ENCODE results near the gene HP1BP3.

The HP1BP3 gene

DNA sequence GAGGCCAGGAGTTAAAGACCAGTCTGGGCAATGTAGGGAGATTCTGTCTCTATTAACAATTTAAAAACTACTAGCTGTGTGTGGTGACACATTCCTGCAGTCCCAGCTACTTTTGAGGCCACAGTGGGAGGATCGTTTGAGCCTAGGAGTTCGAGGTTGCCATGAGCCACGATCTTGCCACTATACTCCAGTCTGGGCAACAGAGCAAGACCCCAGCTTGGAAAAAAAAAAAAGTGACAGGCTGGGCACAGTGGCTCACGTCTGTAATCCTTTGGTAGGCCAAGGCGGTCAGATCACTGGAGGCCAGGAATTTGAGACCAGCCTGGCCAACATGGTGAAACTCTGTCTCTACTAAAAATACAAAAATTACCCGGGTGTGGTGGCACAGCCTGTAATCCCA, 26.8 kb downstream of the HP1BP3 start:
- no peak for DNase-seq (ENCODE audit: low spot score)
- ATAC-seq (ENCODE audit: low read depth): no peak
- Histone ChIP-seq H3K4me1 (ENCODE audit: insufficient read depth, poor library complexity, severe bottlenecking) (no peaks in the 10 kb centered on the region), H3K27me3 (ENCODE audit: insufficient read depth, poor library complexity, severe bottlenecking) (no peaks in the 10 kb centered on the region), H3K4me3 (ENCODE audit: severe bottlenecking) (no peak overlapping the region), H3K9me3 (ENCODE audit: severe bottlenecking) (no peaks in the 10 kb centered on the region), H3K36me3 (ENCODE audit: low read depth) (peaks cover 100% of the 10 kb centered on the region), H3K27ac (ENCODE audit: poor library complexity, severe bottlenecking) (no peak overlapping the region)
- TF ChIP-seq, protein P1, sequence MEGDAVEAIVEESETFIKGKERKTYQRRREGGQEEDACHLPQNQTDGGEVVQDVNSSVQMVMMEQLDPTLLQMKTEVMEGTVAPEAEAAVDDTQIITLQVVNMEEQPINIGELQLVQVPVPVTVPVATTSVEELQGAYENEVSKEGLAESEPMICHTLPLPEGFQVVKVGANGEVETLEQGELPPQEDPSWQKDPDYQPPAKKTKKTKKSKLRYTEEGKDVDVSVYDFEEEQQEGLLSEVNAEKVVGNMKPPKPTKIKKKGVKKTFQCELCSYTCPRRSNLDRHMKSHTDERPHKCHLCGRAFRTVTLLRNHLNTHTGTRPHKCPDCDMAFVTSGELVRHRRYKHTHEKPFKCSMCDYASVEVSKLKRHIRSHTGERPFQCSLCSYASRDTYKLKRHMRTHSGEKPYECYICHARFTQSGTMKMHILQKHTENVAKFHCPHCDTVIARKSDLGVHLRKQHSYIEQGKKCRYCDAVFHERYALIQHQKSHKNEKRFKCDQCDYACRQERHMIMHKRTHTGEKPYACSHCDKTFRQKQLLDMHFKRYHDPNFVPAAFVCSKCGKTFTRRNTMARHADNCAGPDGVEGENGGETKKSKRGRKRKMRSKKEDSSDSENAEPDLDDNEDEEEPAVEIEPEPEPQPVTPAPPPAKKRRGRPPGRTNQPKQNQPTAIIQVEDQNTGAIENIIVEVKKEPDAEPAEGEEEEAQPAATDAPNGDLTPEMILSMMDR (IDR thresholded peaks at IDR 0.05; ENCODE audit: poor library complexity, severe bottlenecking): no peak

DNA sequence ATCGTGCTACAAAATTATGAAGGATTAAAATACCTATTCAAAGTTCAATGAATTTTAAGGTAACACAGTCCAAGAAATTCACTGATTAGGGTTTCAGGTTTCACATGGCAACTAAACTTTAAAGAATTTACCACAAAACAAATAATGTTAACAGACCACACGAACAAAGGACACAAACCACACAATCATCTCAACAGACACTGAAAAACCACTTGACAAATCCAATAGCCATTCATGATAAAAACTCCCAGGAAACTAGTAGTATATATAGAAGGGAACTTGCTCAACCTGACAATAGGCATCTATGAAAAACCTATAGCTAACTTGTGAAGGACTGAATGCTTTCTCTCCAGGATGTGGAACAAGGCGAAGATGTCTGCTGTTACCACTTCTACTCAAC, 33.5 kb downstream of the HP1BP3 start:
- Histone ChIP-seq H3K4me1 (ENCODE audit: insufficient read depth, poor library complexity, severe bottlenecking) (no peaks in the 10 kb centered on the region), H3K4me3 (ENCODE audit: severe bottlenecking) (no peak overlapping the region), H3K27ac (ENCODE audit: poor library complexity, severe bottlenecking) (no peak overlapping the region), H3K27me3 (ENCODE audit: insufficient read depth, poor library complexity, severe bottlenecking) (no peaks in the 10 kb centered on the region), H3K9me3 (ENCODE audit: severe bottlenecking) (no peaks in the 10 kb centered on the region), H3K36me3 (ENCODE audit: low read depth) (peaks cover 93% of the 10 kb centered on the region)
- TF ChIP-seq, protein P1 (IDR thresholded peaks at IDR 0.05; ENCODE audit: poor library complexity, severe bottlenecking): no peak
- peak; percentile 23; the same call in 2 of the 3 replicates for ATAC-seq (ENCODE audit: low read depth)
- no peak for DNase-seq (ENCODE audit: low spot score)

DNA sequence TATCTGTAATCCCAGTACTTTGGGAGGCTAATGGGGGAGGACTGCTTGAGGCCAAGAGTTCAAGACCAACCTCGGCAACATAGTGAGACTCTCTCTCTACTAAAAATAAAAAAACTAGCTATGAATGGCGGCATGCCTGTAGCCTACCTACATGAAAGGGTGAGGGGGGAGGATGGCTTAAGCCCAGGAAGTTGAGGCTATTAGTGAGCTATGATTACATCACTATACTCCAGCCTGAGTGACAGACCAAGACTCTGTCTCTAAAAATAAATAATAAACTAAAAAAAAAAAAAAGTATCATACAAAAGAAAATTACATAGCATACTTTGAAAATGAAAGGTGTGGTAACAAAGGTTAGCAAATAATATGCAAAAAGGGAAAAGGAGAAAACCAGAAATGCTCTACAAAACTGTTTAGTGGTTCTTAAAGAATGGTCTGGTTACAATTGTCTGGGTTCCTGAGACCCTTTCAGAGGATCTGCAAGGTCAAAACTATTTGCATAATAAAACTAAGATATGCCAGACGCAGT, 35.6 kb downstream of the HP1BP3 start:
- no peak for DNase-seq (ENCODE audit: low spot score)
- Histone ChIP-seq H3K4me1 (ENCODE audit: insufficient read depth, poor library complexity, severe bottlenecking) (no peaks in the 10 kb centered on the region), H3K36me3 (ENCODE audit: low read depth) (peaks cover 93% of the 10 kb centered on the region), H3K9me3 (ENCODE audit: severe bottlenecking) (no peaks in the 10 kb centered on the region), H3K27ac (ENCODE audit: poor library complexity, severe bottlenecking) (no peak overlapping the region), H3K27me3 (ENCODE audit: insufficient read depth, poor library complexity, severe bottlenecking) (no peaks in the 10 kb centered on the region), H3K4me3 (ENCODE audit: severe bottlenecking) (no peak overlapping the region)
- no peak for ATAC-seq (ENCODE audit: low read depth)
- TF ChIP-seq, protein P1 (IDR thresholded peaks at IDR 0.05; ENCODE audit: poor library complexity, severe bottlenecking): no peak

DNA sequence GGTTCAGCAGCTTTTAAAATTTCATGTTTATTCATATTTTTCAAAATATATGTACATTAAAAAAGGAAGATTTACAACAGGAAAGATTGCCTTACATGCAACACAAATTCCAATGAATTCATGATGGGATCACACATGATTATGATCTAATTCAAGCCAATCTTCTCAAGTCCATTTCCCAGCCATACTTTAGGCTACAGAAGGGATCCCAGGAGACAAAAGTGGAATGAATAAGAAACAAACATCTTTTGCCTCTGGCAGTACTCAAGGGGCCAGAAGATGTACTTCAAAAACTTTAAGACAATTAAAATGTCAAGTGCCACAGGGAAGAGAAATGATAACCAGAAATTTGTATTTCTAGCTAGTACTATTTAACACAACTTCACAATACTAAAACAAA, 44.4 kb downstream of the HP1BP3 start:
- Histone ChIP-seq H3K27ac (ENCODE audit: poor library complexity, severe bottlenecking) (no peak overlapping the region), H3K36me3 (ENCODE audit: low read depth) (peaks cover 84% of the 10 kb centered on the region), H3K4me1 (ENCODE audit: insufficient read depth, poor library complexity, severe bottlenecking) (peaks cover 23% of the 10 kb centered on the region), H3K9me3 (ENCODE audit: severe bottlenecking) (no peaks in the 10 kb centered on the region), H3K27me3 (ENCODE audit: insufficient read depth, poor library complexity, severe bottlenecking) (no peaks in the 10 kb centered on the region), H3K4me3 (ENCODE audit: severe bottlenecking) (no peak overlapping the region)
- DNase-seq (ENCODE audit: low spot score) (no peak), ATAC-seq (ENCODE audit: low read depth) (no peak)
- TF ChIP-seq, protein P1 (IDR thresholded peaks at IDR 0.05; ENCODE audit: poor library complexity, severe bottlenecking): no peak

DNA sequence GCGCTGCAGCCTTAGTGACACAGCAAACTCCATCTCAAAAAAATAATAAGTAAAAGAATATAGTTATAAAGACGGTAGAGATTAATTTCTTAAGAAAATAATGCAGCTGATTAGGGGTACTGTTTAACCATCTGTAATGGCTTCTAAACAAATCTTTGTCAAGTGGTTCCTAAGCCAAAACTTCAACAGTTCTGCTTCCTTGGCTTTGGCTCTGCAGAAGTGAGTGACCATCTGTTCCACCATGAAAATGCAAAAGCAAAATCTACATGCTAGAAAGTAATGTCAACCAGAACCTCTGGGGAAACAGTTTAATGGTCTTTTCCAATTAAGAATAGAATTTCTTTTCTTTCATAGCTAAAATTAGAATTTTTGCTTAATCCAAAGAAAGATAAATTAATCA, 46.3 kb downstream of the HP1BP3 start:
- peak overlapping the region; percentile 95 for H3K27ac ChIP-seq (ENCODE audit: poor library complexity, severe bottlenecking)
- no peak overlapping the region for H3K4me3 ChIP-seq (ENCODE audit: severe bottlenecking)
- TF ChIP-seq, protein P1 (IDR thresholded peaks at IDR 0.05; ENCODE audit: poor library complexity, severe bottlenecking): no peak
- H3K4me1 ChIP-seq (ENCODE audit: insufficient read depth, poor library complexity, severe bottlenecking): peaks cover 27% of the 10 kb centered on the region
- peaks cover 70% of the 10 kb centered on the region for H3K36me3 ChIP-seq (ENCODE audit: low read depth)
- no peaks in the 10 kb centered on the region for H3K27me3 ChIP-seq (ENCODE audit: insufficient read depth, poor library complexity, severe bottlenecking)
- DNase-seq (ENCODE audit: low spot score) (no peak), ATAC-seq (ENCODE audit: low read depth) (no peak)
- H3K9me3 ChIP-seq (ENCODE audit: severe bottlenecking): no peaks in the 10 kb centered on the region

Measured in RWPE2 (cell line).